Gastrocnemius medialis (tissue), 4 donors: Measurements from ENCODE around the gene PYGO1. TPM values are rescaled to one million over a fixed set of nuclear protein-coding genes. Genes with fewer than 3 reads are reported as not detected.

Experiments
- ATAC-seq, 2 donors: fragments of 150-250 bp; one replicate each; pipeline ENCODE4 v1.9.1; 2016
- DNase-seq, 2 donors: peaks; one replicate each; pipeline ENCODE4 v3.0.0-alpha.2; 2019
- H3K27ac ChIP-seq, 4 donors: fragments of 200-600 bp; sonication (generic); 1 replicate in 1 of 4; 2 replicates in 3 of 4; pipeline ENCODE4 v1.5.1; 2016 to 2018; ENCODE audit warnings: mild to moderate bottlenecking in 2 of 4, moderate library complexity in 1 of 4
- H3K27me3 ChIP-seq, 3 donors: fragments of 200-600 bp; sonication (generic) in 2 of 3; 1 replicate in 1 of 3; 2 replicates in 2 of 3; pipeline versions ENCODE4 v1.5.1 to v1.6.0; 2016 to 2019; ENCODE audit warnings: mild to moderate bottlenecking in 1 of 3, moderate library complexity in 1 of 3
- H3K36me3 ChIP-seq, 2 donors: fragments of 200-600 bp; sonication (generic) in 1 of 2; one replicate each; pipeline ENCODE4 v1.5.1; 2017 to 2018
- H3K4me1 ChIP-seq, 2 donors: fragments of 200-600 bp; sonication (generic) in 1 of 2; one replicate each; pipeline ENCODE4 v1.5.1; 2016 to 2017; ENCODE audit warnings: mild to moderate bottlenecking in 2 of 2
- H3K4me3 ChIP-seq, 4 donors: fragments of 200-600 bp; sonication (generic) in 3 of 4; 1 replicate in 1 of 4; 2 replicates in 3 of 4; pipeline ENCODE4 v1.5.1; 2016 to 2019; ENCODE audit warnings: mild to moderate bottlenecking in 2 of 4
- H3K9me3 ChIP-seq, 3 donors: fragments of 200-600 bp; sonication (generic) in 2 of 3; 1 replicate in 1 of 3; 2 replicates in 2 of 3; pipeline ENCODE4 v1.5.1; 2016 to 2019
- CTCF ChIP-seq, 5 experiments: fragments of 450-650 bp in 3 of 5; fragments of 200-600 bp in 2 of 5; sonication (generic) in 2 of 5; IDR thresholded peaks in 4 of 5; conservative IDR thresholded peaks in 1 of 5; 1 replicate in 4 of 5; 2 replicates in 1 of 5; pipeline ENCODE4 v1.5.1; 2016 to 2019; ENCODE audit warnings: antibody characterized with exemption in 5 of 5, mild to moderate bottlenecking in 3 of 5, moderate library complexity in 3 of 5
- POLR2A ChIP-seq, 2 donors: fragments of 450-650 bp; IDR thresholded peaks; one replicate each; pipeline ENCODE4 v1.6.1; 2017; ENCODE audit warnings: antibody characterized with exemption in 2 of 2, mild to moderate bottlenecking in 2 of 2, moderate library complexity in 2 of 2
- in situ Hi-C, 4 donors: fragments of 200-750 bp; cut with MboI; loops; one replicate each; pipeline versions ENCODE4 v1.15.0 to v1.8.0; 2017; ENCODE audit warnings: low sequenced_read_pairs in 4 of 4
- intact Hi-C: fragments of 100-400 bp; cut with DNase I; formaldehyde crosslinking; loops from one replicate; pipeline ENCODE4 v1.15.1; 2023; ENCODE audit warnings: low total_unique reads
- total RNA-seq, 4 donors: library from RNA; depleted of rRNA; stranded (reverse); fragments of >200 nt; gene quantifications; one replicate each; pipeline versions ENCODE4 v1.1.0 to v1.2.3, GENCODE V29; 2016

PYGO1 gene, protein sequence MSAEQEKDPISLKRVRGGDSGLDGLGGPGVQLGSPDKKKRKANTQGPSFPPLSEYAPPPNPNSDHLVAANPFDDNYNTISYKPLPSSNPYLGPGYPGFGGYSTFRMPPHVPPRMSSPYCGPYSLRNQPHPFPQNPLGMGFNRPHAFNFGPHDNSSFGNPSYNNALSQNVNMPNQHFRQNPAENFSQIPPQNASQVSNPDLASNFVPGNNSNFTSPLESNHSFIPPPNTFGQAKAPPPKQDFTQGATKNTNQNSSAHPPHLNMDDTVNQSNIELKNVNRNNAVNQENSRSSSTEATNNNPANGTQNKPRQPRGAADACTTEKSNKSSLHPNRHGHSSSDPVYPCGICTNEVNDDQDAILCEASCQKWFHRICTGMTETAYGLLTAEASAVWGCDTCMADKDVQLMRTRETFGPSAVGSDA
- total RNA-seq, result 10 to 100 TPM; 26.7 to 39.1 (median 32.3) TPM

DNA sequence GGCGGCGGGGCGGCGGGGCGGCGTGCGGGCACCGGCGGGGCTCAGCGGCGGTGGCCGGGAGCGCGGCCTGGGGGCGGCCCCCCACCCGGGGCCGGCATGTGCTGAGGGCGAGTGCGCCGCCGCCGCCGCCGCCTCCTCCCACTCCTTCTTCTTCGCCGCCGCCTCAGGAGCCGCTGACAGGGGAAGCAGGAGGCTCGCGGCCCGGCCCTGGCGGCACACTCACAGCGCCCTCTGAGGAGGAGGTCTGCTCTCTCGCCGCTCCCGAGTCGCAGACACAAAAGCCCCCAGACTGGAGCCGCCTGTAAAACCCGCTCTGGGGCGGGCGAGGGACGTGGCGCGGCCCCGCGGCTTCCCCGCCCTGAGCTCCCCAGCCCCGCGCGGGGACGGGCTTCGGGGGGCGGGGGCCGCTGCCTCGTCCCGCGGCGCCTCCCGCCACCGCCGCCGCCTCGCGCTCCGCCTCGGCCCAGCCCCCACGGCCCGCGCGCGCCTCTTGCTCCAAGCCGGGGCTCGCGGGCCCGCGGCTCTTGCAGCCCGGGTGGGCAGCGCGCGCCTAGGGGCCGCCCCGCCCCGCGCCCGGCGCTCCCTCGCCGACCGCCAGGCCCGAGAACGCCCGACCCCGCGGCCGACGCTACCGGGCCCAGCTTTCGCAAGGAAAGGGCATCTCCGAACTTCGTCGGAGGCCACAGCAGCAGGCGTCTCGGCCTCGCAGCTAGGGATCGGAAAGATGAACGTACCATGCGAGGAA, at the start of gene PYGO1:
Gene PYGO1 (minus strand): TSS at position 276 of the 745 bp plus-strand sequence. CDS start 462 bp downstream, outside the sequence.
- Histone ChIP-seq H3K27ac (peak within 1 kb of the TSS; percentile 88 to 93 (median 92)), H3K27me3 (no peaks in the 10 kb centered on the region), H3K36me3 (no peaks in the 10 kb centered on the region), H3K4me3 (peak within 1 kb of the TSS; percentile 65 to 76 (median 70)), H3K9me3 (no peaks in the 10 kb centered on the region), H3K4me1 (peaks cover 3 to 23% of the 10 kb centered on the region in 2 donors)
- in situ Hi-C loops (loop anchor here in 1 of 4 donors (5.0 kb wide), 1 partner anchor 49 kb away; no protein-coding TSS in a partner anchor), intact Hi-C loops (no loop called here)
- DNase-seq (peak; percentile 24 to 54), ATAC-seq (peak; percentile 73 to 82)
- peak; percentile 41 to 78 for TF ChIP-seq POLR2A (IDR thresholded peaks at IDR 0.05)
- TF ChIP-seq CTCF (IDR thresholded peaks at IDR 0.05 in 4 of 5, conservative IDR thresholded peaks at IDR 0.05 in 1 of 5), result peak in 1 of 5 experiments; percentile 10

- intact Hi-C loops, result no loop called here
- in situ Hi-C loops, result loop anchor here in 2 of 4 donors (5.0 to 25.0 kb wide), 3 partner anchors 50 to 275 kb away; partner anchors contain the start of gene PYGO1 (in 1 of the 2)
- no peaks in the 10 kb centered on the region for H3K36me3 ChIP-seq
Measured at GRCh38 chr15:55637086-55637485, 48.9 kb upstream of the PYGO1 start.

GRCh38 chr15:55633731-55634130, 45.6 kb upstream of the PYGO1 start:
- no peak overlapping the region for H3K4me3 ChIP-seq
- H3K36me3 ChIP-seq, result no peaks in the 10 kb centered on the region
- DNase-seq (no peak), ATAC-seq (no peak)
- in situ Hi-C loops (loop anchor here in 2 of 4 donors (25.0 kb wide), 1 partner anchor 279 kb away; no protein-coding TSS in a partner anchor), intact Hi-C loops (loop anchor here (5.0 kb wide), 3 partner anchors 226 to 274 kb away; partner anchors contain the start of genes CCPG1 and PIERCE2)
- TF ChIP-seq CTCF (IDR thresholded peaks at IDR 0.05 in 4 of 5, conservative IDR thresholded peaks at IDR 0.05 in 1 of 5) (no peak), POLR2A (IDR thresholded peaks at IDR 0.05) (no peak)
- H3K27me3 ChIP-seq, result no peaks in the 10 kb centered on the region
- peak overlapping the region; percentile 88 to 97 (median 94) for H3K27ac ChIP-seq
- H3K4me1 ChIP-seq, result peaks cover 42 to 47% of the 10 kb centered on the region in 2 donors
- H3K9me3 ChIP-seq, result no peaks in the 10 kb centered on the region

More at GRCh38 chr15:55637086-55637485, 48.9 kb upstream of the PYGO1 start:
- no peak overlapping the region for H3K4me3 ChIP-seq
- ATAC-seq, result peak in 1 of 2 donors; percentile 13
- no peak for TF ChIP-seq POLR2A (IDR thresholded peaks at IDR 0.05)
- TF ChIP-seq CTCF (IDR thresholded peaks at IDR 0.05 in 4 of 5, conservative IDR thresholded peaks at IDR 0.05 in 1 of 5), result no peak
- no peak for DNase-seq
- H3K4me1 ChIP-seq, result peaks cover 22 to 24% of the 10 kb centered on the region in 2 donors
- H3K27ac ChIP-seq, result peak overlapping the region; percentile 88 to 97 (median 94)
- no peaks in the 10 kb centered on the region for H3K9me3 ChIP-seq
- H3K27me3 ChIP-seq, result no peaks in the 10 kb centered on the region

DNA sequence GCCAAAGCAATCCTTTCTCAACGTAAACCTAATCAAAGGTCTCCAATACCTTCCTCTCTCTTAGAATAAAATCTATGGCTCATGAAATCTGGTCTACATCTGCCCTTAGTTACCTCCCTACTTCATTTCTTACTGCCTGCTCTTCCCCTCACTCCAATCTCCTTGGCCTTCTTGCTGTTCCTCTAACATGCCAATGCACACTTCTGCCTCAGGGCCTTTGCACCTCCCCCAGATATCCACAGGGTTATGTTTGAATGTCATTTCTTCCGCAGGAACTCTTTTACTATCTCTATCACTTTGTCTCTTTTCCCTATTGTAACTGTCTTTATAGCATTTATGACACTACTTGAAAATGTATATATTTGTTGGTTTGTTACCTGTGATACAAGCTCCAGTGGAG, 44.3 kb upstream of the PYGO1 start:
- H3K27ac ChIP-seq, result peak overlapping the region; percentile 88 to 97 (median 94)
- no peaks in the 10 kb centered on the region for H3K36me3 ChIP-seq

More for the DNA sequence above, 44.3 kb upstream of the PYGO1 start:
- Histone ChIP-seq H3K27me3 (no peaks in the 10 kb centered on the region), H3K4me3 (no peak overlapping the region), H3K9me3 (no peaks in the 10 kb centered on the region), H3K4me1 (peaks cover 42 to 49% of the 10 kb centered on the region in 2 donors)
- TF ChIP-seq POLR2A (IDR thresholded peaks at IDR 0.05), result no peak
- TF ChIP-seq CTCF (IDR thresholded peaks at IDR 0.05 in 4 of 5, conservative IDR thresholded peaks at IDR 0.05 in 1 of 5), result no peak
- intact Hi-C loops, result loop anchor here (5.0 kb wide), 3 partner anchors 225 to 275 kb away; partner anchors contain the start of genes CCPG1 and PIERCE2
- ATAC-seq (no peak), DNase-seq (no peak)
- in situ Hi-C loops, result loop anchor here in 2 of 4 donors (25.0 kb wide), 1 partner anchor 280 kb away; no protein-coding TSS in a partner anchor
